HepG2 (cell line): Measurements from ENCODE around the gene MPG. TPM values are rescaled to one million over a fixed set of nuclear protein-coding genes. Genes with fewer than 3 reads are reported as not detected.

ENCODE experiments used
- AGO1 ChIP-seq: fragments of 200-400 bp; formaldehyde crosslinking; IDR thresholded peaks from 2 replicates; pipeline ENCODE4 v1.6.1; 2017; ENCODE audit warnings: mild to moderate bottlenecking, low read depth, low read length, moderate library complexity; ENCODE audit not compliant: poor library complexity, severe bottlenecking
- FOSL2 ChIP-seq: sonication (generic); formaldehyde crosslinking; IDR thresholded peaks from 2 replicates; pipeline ENCODE4 v1.4.0; 2020; ENCODE audit warnings: missing genetic modification reagents
- FOXA1 ChIP-seq, 2 experiments: fragments of 450-650 bp in 1 of 2; sonication (generic) in 1 of 2; formaldehyde crosslinking in 1 of 2; IDR thresholded peaks; 2 replicates each; pipeline versions ENCODE4 v1.4.0 to v1.6.1; 2016 to 2020; ENCODE audit warnings: missing genetic modification reagents in 1 of 2
- IRX3 ChIP-seq: sonication (generic); formaldehyde crosslinking; IDR thresholded peaks from 2 replicates; pipeline ENCODE4 v1.8.1; 2023; ENCODE audit warnings: mild to moderate bottlenecking, low read depth, missing genetic modification reagents, borderline replicate concordance
- KDM5B ChIP-seq: sonication (generic); formaldehyde crosslinking; IDR thresholded peaks from 2 replicates; pipeline ENCODE4 v1.4.0; 2020; ENCODE audit warnings: missing genetic modification reagents, mild to moderate bottlenecking, borderline replicate concordance
- MBNL3 ChIP-seq: fragments of 250-450 bp; sonication (Bioruptor Pico); conservative IDR thresholded peaks from 2 replicates; pipeline ENCODE4 v1.8.0; 2022; ENCODE audit warnings: mild to moderate bottlenecking, inconsistent platforms
- NFE2 ChIP-seq: sonication (generic); formaldehyde crosslinking; IDR thresholded peaks from 2 replicates; pipeline ENCODE4 v1.4.0; 2020; ENCODE audit warnings: missing genetic modification reagents
- NFIC ChIP-seq: IDR thresholded peaks from 2 replicates; pipeline ENCODE4 v1.6.1; 2012; ENCODE audit warnings: mild to moderate bottlenecking, low read length, inconsistent platforms
- SAP130 ChIP-seq: IDR thresholded peaks from 2 replicates; pipeline ENCODE4 v1.6.1; 2016; ENCODE audit warnings: low read depth
- SNAPC2 ChIP-seq: sonication (generic); formaldehyde crosslinking; IDR thresholded peaks from 2 replicates; pipeline ENCODE4 v1.8.1; 2022; ENCODE audit warnings: mild to moderate bottlenecking, missing genetic modification reagents
- STAG1 ChIP-seq: sonication (generic); formaldehyde crosslinking; IDR thresholded peaks from 2 replicates; pipeline ENCODE4 v1.4.0; 2020; ENCODE audit warnings: missing genetic modification reagents
- TAF1 ChIP-seq: sonication (generic); formaldehyde crosslinking; IDR thresholded peaks from 2 replicates; pipeline ENCODE4 v1.4.0; 2020; ENCODE audit warnings: missing genetic modification reagents
- TEAD3 ChIP-seq: optimal IDR thresholded peaks from 2 replicates; pipeline ENCODE3; 2016; ENCODE audit warnings: borderline replicate concordance
- ZFP90 ChIP-seq: sonication (generic); formaldehyde crosslinking; IDR thresholded peaks from 2 replicates; pipeline ENCODE4 v1.8.0; 2022; ENCODE audit warnings: missing genetic modification reagents, mild to moderate bottlenecking, inconsistent platforms, borderline replicate concordance
- ZFP91 ChIP-seq: sonication (generic); formaldehyde crosslinking; IDR thresholded peaks from 2 replicates; pipeline ENCODE4 v1.9.0; 2022; ENCODE audit warnings: missing genetic modification reagents, mild to moderate bottlenecking, borderline replicate concordance
- ZNF512B ChIP-seq: sonication (generic); formaldehyde crosslinking; IDR thresholded peaks from 2 replicates; pipeline ENCODE4 v1.5.1; 2020; ENCODE audit warnings: missing genetic modification reagents, mild to moderate bottlenecking, borderline replicate concordance
- ZNF572 ChIP-seq: sonication (generic); formaldehyde crosslinking; IDR thresholded peaks from 2 replicates; pipeline ENCODE4 v1.5.1; 2020; ENCODE audit warnings: mild to moderate bottlenecking, missing genetic modification reagents
- ZNF598 ChIP-seq: sonication (generic); formaldehyde crosslinking; IDR thresholded peaks from 2 replicates; pipeline ENCODE4 v1.5.1; 2020; ENCODE audit warnings: mild to moderate bottlenecking, missing genetic modification reagents, borderline replicate concordance
- ZNF614 ChIP-seq: IDR thresholded peaks from 2 replicates; pipeline ENCODE4 v1.6.1; 2018; ENCODE audit warnings: missing biosample characterization, missing genetic modification reagents, inconsistent platforms, borderline replicate concordance
- ZNF629 ChIP-seq: sonication (generic); formaldehyde crosslinking; conservative IDR thresholded peaks from 2 replicates; pipeline ENCODE4 v1.5.0; 2020; ENCODE audit warnings: missing genetic modification reagents
- ZNF670 ChIP-seq: sonication (generic); formaldehyde crosslinking; IDR thresholded peaks from 2 replicates; pipeline ENCODE4 v1.8.0; 2022; ENCODE audit warnings: mild to moderate bottlenecking, missing genetic modification reagents, borderline replicate concordance
- ZNF761 ChIP-seq: sonication (generic); formaldehyde crosslinking; conservative IDR thresholded peaks from 2 replicates; pipeline ENCODE4 v1.4.0; 2020; ENCODE audit warnings: mild to moderate bottlenecking, missing genetic modification reagents
- ZNF816 ChIP-seq: sonication (generic); formaldehyde crosslinking; IDR thresholded peaks from 2 replicates; pipeline ENCODE4 v1.8.0; 2022; ENCODE audit warnings: missing genetic modification reagents, mild to moderate bottlenecking, borderline replicate concordance
- ZSCAN25 ChIP-seq: sonication (generic); formaldehyde crosslinking; IDR thresholded peaks from 2 replicates; pipeline ENCODE4 v1.8.0; 2022; ENCODE audit warnings: mild to moderate bottlenecking, missing genetic modification reagents
- polyA plus RNA-seq, 8 experiments: library from polyadenylated mRNA; depleted of rRNA in 3 of 8; stranded (reverse) in 7 of 8; unstranded in 1 of 8; fragments of >200 nt; fragmentation: Illumina TruSeq in 4 of 8; extraction: Trizol in 4 of 8; gene quantifications; 2 replicates each; pipeline versions ENCODE4 v1.2.1 to v1.2.3, GENCODE V29; 2011 to 2016; ENCODE audit warnings: low read depth in 4 of 8, missing spikeins in 1 of 8, mixed read lengths in 1 of 8; ENCODE audit not compliant: insufficient read depth in 1 of 8
- total RNA-seq, 5 experiments: library from RNA; depleted of rRNA; stranded (reverse); fragments of >200 nt; fragmentation: Illumina TruSeq; extraction: Trizol; gene quantifications; 2 replicates each; pipeline ENCODE4 v1.2.3, GENCODE V29; 2016; ENCODE audit warnings: low read depth in 1 of 5

The MPG gene
- total and polyA plus RNA-seq, 2 of the 13 experiments (the other 11 are each of a cell fraction or from before 2014, with no cell fraction given): 59.1 to 62.5 TPM

GRCh38 chr16:71540-72401 is 6.3 kb upstream of the MPG start (continued):
- TF ChIP-seq ZNF512B (no peak), TAF1 (CRISPR knock-in tag) (peak; percentile 24; the same call in 1 of the 2 replicates), NFE2 (CRISPR knock-in tag) (no peak), ZNF629 (CRISPR knock-in tag) (no peak), FOXA1 (IDR thresholded peaks at IDR 0.05) (no peak), FOXA1 (CRISPR knock-in tag; IDR thresholded peaks at IDR 0.05) (no peak), ZNF816 (CRISPR knock-in tag) (0 out of 2 replicates have a peak, but pooled peaks have one; percentile 34), ZFP90 (CRISPR knock-in tag) (no peak), ZNF598 (no peak), FOSL2 (0 out of 2 replicates have a peak, but pooled peaks have one; percentile 4), ZNF761 (no peak), MBNL3 (no peak), TEAD3 (peak; percentile 12), NFIC (no peak), ZSCAN25 (CRISPR knock-in tag) (no peak), ZNF670 (no peak), ZNF572 (CRISPR knock-in tag) (no peak), KDM5B (CRISPR knock-in tag) (0 out of 2 replicates have a peak, but pooled peaks have one; percentile 21), STAG1 (CRISPR knock-in tag) (no peak), ZFP91 (CRISPR knock-in tag) (peak; percentile 39; the same call in 1 of the 2 replicates), IRX3 (CRISPR knock-in tag) (no peak), ZNF614 (CRISPR knock-in tag) (0 out of 2 replicates have a peak, but pooled peaks have one; percentile 22), SAP130 (CRISPR knock-in tag) (peak; percentile 49), SNAPC2 (CRISPR knock-in tag) (no peak), AGO1 (peak; percentile 45)
